ENCODE data around the gene GRIK1. TPM values are rescaled to one million over a fixed set of nuclear protein-coding genes. Genes with fewer than 3 reads are reported as not detected.

The GRIK1 gene
- total RNA-seq, 1 experiment from 2014 or later, result 0.09 TPM

DNA sequence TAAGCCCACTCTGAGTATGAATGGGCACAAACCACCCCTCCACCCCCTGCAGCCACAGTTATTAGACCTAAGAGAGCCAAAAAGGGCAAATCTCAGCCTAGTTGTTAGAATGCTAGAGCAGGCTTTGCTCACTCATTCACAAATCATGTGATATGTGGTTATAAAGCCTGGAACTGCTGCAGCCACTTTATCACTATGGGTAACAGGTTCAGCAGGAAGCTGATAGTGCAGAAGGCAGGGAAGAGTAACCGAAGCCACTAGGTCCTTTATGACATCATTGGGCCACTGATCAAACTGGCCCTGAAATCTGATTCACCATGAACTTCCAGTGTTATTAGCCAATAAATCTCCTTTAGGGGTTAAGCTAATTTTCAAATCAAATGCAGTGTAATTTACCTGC is 134.7 kb downstream of the GRIK1 start:
- POLR2A ChIA-PET, result no interaction called here
- H3K4me1 Mint-ChIP-seq, result peaks cover 8% of the 10 kb centered on the region
- no peak overlapping the region for H3K4me3 Mint-ChIP-seq
- H3K27ac Mint-ChIP-seq, result no peak overlapping the region
- TF ChIP-seq ZNF121 (CRISPR knock-in tag; IDR thresholded peaks at IDR 0.05) (no peak), ZNF263 (CRISPR knock-in tag; IDR thresholded peaks at IDR 0.05; ENCODE audit: low read depth) (no peak), NFATC4 (CRISPR knock-in tag; IDR thresholded peaks at IDR 0.05) (no peak)
- TF ChIP-seq, protein P1, sequence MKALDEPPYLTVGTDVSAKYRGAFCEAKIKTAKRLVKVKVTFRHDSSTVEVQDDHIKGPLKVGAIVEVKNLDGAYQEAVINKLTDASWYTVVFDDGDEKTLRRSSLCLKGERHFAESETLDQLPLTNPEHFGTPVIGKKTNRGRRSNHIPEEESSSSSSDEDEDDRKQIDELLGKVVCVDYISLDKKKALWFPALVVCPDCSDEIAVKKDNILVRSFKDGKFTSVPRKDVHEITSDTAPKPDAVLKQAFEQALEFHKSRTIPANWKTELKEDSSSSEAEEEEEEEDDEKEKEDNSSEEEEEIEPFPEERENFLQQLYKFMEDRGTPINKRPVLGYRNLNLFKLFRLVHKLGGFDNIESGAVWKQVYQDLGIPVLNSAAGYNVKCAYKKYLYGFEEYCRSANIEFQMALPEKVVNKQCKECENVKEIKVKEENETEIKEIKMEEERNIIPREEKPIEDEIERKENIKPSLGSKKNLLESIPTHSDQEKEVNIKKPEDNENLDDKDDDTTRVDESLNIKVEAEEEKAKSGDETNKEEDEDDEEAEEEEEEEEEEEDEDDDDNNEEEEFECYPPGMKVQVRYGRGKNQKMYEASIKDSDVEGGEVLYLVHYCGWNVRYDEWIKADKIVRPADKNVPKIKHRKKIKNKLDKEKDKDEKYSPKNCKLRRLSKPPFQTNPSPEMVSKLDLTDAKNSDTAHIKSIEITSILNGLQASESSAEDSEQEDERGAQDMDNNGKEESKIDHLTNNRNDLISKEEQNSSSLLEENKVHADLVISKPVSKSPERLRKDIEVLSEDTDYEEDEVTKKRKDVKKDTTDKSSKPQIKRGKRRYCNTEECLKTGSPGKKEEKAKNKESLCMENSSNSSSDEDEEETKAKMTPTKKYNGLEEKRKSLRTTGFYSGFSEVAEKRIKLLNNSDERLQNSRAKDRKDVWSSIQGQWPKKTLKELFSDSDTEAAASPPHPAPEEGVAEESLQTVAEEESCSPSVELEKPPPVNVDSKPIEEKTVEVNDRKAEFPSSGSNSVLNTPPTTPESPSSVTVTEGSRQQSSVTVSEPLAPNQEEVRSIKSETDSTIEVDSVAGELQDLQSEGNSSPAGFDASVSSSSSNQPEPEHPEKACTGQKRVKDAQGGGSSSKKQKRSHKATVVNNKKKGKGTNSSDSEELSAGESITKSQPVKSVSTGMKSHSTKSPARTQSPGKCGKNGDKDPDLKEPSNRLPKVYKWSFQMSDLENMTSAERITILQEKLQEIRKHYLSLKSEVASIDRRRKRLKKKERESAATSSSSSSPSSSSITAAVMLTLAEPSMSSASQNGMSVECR (CRISPR knock-in tag; IDR thresholded peaks at IDR 0.05; ENCODE audit: borderline replicate concordance), result no peak
- TF ChIP-seq, protein P2, sequence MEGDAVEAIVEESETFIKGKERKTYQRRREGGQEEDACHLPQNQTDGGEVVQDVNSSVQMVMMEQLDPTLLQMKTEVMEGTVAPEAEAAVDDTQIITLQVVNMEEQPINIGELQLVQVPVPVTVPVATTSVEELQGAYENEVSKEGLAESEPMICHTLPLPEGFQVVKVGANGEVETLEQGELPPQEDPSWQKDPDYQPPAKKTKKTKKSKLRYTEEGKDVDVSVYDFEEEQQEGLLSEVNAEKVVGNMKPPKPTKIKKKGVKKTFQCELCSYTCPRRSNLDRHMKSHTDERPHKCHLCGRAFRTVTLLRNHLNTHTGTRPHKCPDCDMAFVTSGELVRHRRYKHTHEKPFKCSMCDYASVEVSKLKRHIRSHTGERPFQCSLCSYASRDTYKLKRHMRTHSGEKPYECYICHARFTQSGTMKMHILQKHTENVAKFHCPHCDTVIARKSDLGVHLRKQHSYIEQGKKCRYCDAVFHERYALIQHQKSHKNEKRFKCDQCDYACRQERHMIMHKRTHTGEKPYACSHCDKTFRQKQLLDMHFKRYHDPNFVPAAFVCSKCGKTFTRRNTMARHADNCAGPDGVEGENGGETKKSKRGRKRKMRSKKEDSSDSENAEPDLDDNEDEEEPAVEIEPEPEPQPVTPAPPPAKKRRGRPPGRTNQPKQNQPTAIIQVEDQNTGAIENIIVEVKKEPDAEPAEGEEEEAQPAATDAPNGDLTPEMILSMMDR (IDR thresholded peaks at IDR 0.05), result no peak
- ATAC-seq (no peak), DNase-seq (ENCODE audit: low spot score) (no peak)
- H3K27me3 Mint-ChIP-seq (ENCODE audit: low read depth), result no peaks in the 10 kb centered on the region
- H3K9me3 Mint-ChIP-seq, result no peaks in the 10 kb centered on the region
- no peaks in the 10 kb centered on the region for H3K36me3 Mint-ChIP-seq
- CTCF ChIA-PET, result no interaction called here

GRCh38 chr21:29803191-29803590 is 136.6 kb downstream of the GRIK1 start:
- no peak for DNase-seq (ENCODE audit: low spot score)
- POLR2A ChIA-PET, result no interaction called here
- no peaks in the 10 kb centered on the region for H3K36me3 Mint-ChIP-seq
- CTCF ChIA-PET, result no interaction called here
- no peaks in the 10 kb centered on the region for H3K27me3 Mint-ChIP-seq (ENCODE audit: low read depth)
- no peak overlapping the region for H3K4me3 Mint-ChIP-seq
- TF ChIP-seq NR1H2 (CRISPR knock-in tag; IDR thresholded peaks at IDR 0.05) (no peak), NFYB (CRISPR knock-in tag; conservative IDR thresholded peaks at IDR 0.05; ENCODE audit: low read depth) (no peak), SOX15 (CRISPR knock-in tag; IDR thresholded peaks at IDR 0.05) (no peak), TP53 (CRISPR knock-in tag; IDR thresholded peaks at IDR 0.05) (no peak), TCF7 (CRISPR knock-in tag; IDR thresholded peaks at IDR 0.05; ENCODE audit: low read depth) (no peak), NR3C1 (CRISPR knock-in tag; conservative IDR thresholded peaks at IDR 0.05; ENCODE audit: low read depth) (no peak), ZNF281 (CRISPR knock-in tag; IDR thresholded peaks at IDR 0.05) (no peak), ZNF396 (CRISPR knock-in tag; IDR thresholded peaks at IDR 0.05; ENCODE audit: borderline replicate concordance) (no peak)
- TF ChIP-seq, protein P3, sequence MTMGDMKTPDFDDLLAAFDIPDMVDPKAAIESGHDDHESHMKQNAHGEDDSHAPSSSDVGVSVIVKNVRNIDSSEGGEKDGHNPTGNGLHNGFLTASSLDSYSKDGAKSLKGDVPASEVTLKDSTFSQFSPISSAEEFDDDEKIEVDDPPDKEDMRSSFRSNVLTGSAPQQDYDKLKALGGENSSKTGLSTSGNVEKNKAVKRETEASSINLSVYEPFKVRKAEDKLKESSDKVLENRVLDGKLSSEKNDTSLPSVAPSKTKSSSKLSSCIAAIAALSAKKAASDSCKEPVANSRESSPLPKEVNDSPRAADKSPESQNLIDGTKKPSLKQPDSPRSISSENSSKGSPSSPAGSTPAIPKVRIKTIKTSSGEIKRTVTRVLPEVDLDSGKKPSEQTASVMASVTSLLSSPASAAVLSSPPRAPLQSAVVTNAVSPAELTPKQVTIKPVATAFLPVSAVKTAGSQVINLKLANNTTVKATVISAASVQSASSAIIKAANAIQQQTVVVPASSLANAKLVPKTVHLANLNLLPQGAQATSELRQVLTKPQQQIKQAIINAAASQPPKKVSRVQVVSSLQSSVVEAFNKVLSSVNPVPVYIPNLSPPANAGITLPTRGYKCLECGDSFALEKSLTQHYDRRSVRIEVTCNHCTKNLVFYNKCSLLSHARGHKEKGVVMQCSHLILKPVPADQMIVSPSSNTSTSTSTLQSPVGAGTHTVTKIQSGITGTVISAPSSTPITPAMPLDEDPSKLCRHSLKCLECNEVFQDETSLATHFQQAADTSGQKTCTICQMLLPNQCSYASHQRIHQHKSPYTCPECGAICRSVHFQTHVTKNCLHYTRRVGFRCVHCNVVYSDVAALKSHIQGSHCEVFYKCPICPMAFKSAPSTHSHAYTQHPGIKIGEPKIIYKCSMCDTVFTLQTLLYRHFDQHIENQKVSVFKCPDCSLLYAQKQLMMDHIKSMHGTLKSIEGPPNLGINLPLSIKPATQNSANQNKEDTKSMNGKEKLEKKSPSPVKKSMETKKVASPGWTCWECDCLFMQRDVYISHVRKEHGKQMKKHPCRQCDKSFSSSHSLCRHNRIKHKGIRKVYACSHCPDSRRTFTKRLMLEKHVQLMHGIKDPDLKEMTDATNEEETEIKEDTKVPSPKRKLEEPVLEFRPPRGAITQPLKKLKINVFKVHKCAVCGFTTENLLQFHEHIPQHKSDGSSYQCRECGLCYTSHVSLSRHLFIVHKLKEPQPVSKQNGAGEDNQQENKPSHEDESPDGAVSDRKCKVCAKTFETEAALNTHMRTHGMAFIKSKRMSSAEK (CRISPR knock-in tag; IDR thresholded peaks at IDR 0.05; ENCODE audit: borderline replicate concordance), result no peak
- no peaks in the 10 kb centered on the region for H3K9me3 Mint-ChIP-seq
- H3K27ac Mint-ChIP-seq, result no peak overlapping the region
- no peak for ATAC-seq
- H3K4me1 Mint-ChIP-seq, result peaks cover 26% of the 10 kb centered on the region
